ENCODE measurements around the gene KCNQ1. TPM values are rescaled to one million over a fixed set of nuclear protein-coding genes. Genes with fewer than 3 reads are reported as not detected.

The KCNQ1 gene
- total RNA-seq, 3 donors from 2014 or later (not counting 1 experiment from before 2014, with no cell fraction given) = 1.9 to 7.8 (median 3.3) TPM

DNA sequence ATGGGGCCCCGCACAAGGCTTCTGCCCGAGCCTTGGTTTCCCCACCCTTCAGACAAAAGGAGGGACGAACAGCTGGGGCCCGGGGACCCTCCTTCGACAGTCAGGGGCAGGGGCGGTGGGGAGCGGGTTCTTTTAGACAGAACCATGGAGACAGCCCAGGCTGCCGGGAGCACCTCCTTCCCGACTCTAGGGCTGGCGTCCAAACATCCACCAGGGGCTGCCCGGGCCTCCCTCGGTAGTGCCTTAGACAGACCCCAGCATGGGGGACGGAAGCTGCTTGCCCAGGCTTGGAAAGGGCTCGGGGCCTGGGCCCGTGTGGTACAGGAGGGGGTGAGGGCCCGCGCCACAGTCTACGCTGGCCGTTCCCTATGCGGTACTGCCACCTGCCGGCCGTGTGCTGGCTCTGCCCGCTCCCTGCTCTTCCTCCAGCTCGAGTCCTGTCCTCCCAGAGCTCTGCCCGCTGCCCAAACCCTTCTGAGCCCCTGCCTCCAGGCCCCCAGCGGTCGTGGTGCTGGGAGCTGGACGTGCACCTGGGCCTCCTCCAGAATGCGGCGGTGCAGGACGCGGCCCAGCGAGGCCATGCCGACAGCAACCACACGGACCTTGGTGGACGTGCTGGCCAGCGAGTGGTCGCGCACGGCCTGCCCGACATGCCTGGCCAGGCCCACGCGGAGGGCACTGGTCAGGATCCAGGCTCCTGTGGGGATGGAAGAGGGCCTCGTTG, 24.1 kb upstream of the KCNQ1 start:
- no peaks in the 10 kb centered on the region for H3K27me3 ChIP-seq (ENCODE audit: control insufficient read depth, insufficient read depth, low read length)
- no peak overlapping the region for H3K4me3 ChIP-seq (ENCODE audit: low read length)
- Mint-ChIP-seq H3K27me3 (ENCODE audit: low read depth in 2 of 2) (no peaks in the 10 kb centered on the region), H3K4me1 (peaks cover 0 to 5% of the 10 kb centered on the region in 2 donors), H3K9me3 (no peaks in the 10 kb centered on the region), H3K4me3 (no peak overlapping the region), H3K27ac (no peak overlapping the region), H3K36me3 (no peaks in the 10 kb centered on the region)
- peak; percentile 91 for TF ChIP-seq CTCF (IDR thresholded peaks at IDR 0.05)
- ATAC-seq (peak; percentile 85 to 98 (median 95)), DNase-seq (peak; percentile 72 to 89)
- WGBS (ENCODE audit: insufficient coverage) = 35% methylated on average over 44 of the region's 44 CpGs
- intact Hi-C loops (cut with micrococcal nuclease) = loop anchor here (1.0 kb wide), 2 partner anchors 115 to 234 kb away; no protein-coding TSS in a partner anchor
- H3K4me1 ChIP-seq (ENCODE audit: control insufficient read depth, insufficient read depth, low read length) = peaks cover 15% of the 10 kb centered on the region
- H3K9me3 ChIP-seq (ENCODE audit: control insufficient read depth, insufficient read depth, low read length) = no peaks in the 10 kb centered on the region
- no peaks in the 10 kb centered on the region for H3K36me3 ChIP-seq (ENCODE audit: control insufficient read depth, insufficient read depth, low read length)
- no peak overlapping the region for H3K27ac ChIP-seq (ENCODE audit: low read length)

- Mint-ChIP-seq H3K4me1 (peaks cover 0 to 5% of the 10 kb centered on the region in 2 donors), H3K27me3 (ENCODE audit: low read depth in 2 of 2) (no peaks in the 10 kb centered on the region), H3K9me3 (no peaks in the 10 kb centered on the region), H3K4me3 (no peak overlapping the region), H3K27ac (no peak overlapping the region), H3K36me3 (no peaks in the 10 kb centered on the region)
- H3K9me3 ChIP-seq (ENCODE audit: control insufficient read depth, insufficient read depth, low read length) = no peaks in the 10 kb centered on the region
- no peak for ATAC-seq
- no peaks in the 10 kb centered on the region for H3K36me3 ChIP-seq (ENCODE audit: control insufficient read depth, insufficient read depth, low read length)
- DNase-seq = no peak
- no peak for TF ChIP-seq CTCF (IDR thresholded peaks at IDR 0.05)
- H3K4me3 ChIP-seq (ENCODE audit: low read length) = no peak overlapping the region
- 79% methylated on average over 19 of the region's 19 CpGs for WGBS (ENCODE audit: insufficient coverage)
- intact Hi-C loops (cut with micrococcal nuclease) = no loop called here
- H3K4me1 ChIP-seq (ENCODE audit: control insufficient read depth, insufficient read depth, low read length) = peaks cover 15% of the 10 kb centered on the region
- no peak overlapping the region for H3K27ac ChIP-seq (ENCODE audit: low read length)
- H3K27me3 ChIP-seq (ENCODE audit: control insufficient read depth, insufficient read depth, low read length) = no peaks in the 10 kb centered on the region
Measured at GRCh38 chr11:2421226-2421994, 23.4 kb upstream of the KCNQ1 start.

- peaks cover 15% of the 10 kb centered on the region for H3K4me1 ChIP-seq (ENCODE audit: control insufficient read depth, insufficient read depth, low read length)
- no peak overlapping the region for H3K4me3 ChIP-seq (ENCODE audit: low read length)
- no peaks in the 10 kb centered on the region for H3K27me3 ChIP-seq (ENCODE audit: control insufficient read depth, insufficient read depth, low read length)
- Mint-ChIP-seq H3K27ac (no peak overlapping the region), H3K4me3 (no peak overlapping the region), H3K4me1 (peaks cover 0 to 5% of the 10 kb centered on the region in 2 donors), H3K36me3 (no peaks in the 10 kb centered on the region), H3K27me3 (ENCODE audit: low read depth in 2 of 2) (no peaks in the 10 kb centered on the region), H3K9me3 (no peaks in the 10 kb centered on the region)
- intact Hi-C loops (cut with micrococcal nuclease) = no loop called here
- ATAC-seq (no peak), DNase-seq (no peak)
- no peaks in the 10 kb centered on the region for H3K36me3 ChIP-seq (ENCODE audit: control insufficient read depth, insufficient read depth, low read length)
- H3K9me3 ChIP-seq (ENCODE audit: control insufficient read depth, insufficient read depth, low read length) = no peaks in the 10 kb centered on the region
- WGBS (ENCODE audit: insufficient coverage) = 90% methylated on average over 17 of the region's 17 CpGs
- no peak overlapping the region for H3K27ac ChIP-seq (ENCODE audit: low read length)
- no peak for TF ChIP-seq CTCF (IDR thresholded peaks at IDR 0.05)
Measured at GRCh38 chr11:2421996-2422395, 22.8 kb upstream of the KCNQ1 start.
